Measurements from ENCODE around the gene SERPINC1. TPM values are rescaled to one million over a fixed set of nuclear protein-coding genes. Genes with fewer than 3 reads are reported as not detected.
"Not testable (repeated sequence)": the region's sequence is repeated elsewhere in the genome, so short reads cannot be mapped to it uniquely, and the experiment has no call there.

SERPINC1 gene
- total RNA-seq, result under 1 TPM; 0.35 to 0.77 TPM

DNA sequence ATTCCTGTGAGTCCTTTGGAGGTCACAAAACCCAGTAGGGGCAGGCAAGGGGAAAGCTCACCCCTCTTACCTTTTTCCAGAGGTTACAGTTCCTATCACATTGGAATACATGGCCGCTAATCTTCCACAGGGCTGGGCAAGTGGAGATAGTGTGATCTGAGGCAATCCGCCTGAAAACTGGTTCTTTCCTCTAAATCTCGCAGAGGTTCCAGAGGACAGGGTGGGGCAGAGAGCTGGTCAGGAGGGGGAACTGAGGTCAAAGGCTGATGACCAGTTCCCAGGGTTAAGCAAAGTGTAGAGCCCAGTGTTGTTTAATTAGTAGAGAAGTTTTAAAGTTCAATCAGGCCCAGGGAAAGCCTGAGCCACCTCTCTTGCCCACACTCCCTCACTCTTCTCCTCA, at the start of gene SERPINC1:
Gene SERPINC1, minus strand, starts transcription at position 179 of the 400 bp plus-strand sequence. Its CDS starts 68 bp downstream, at position 111.
- H3K36me3 Mint-ChIP-seq (ENCODE audit: low read depth), result no peaks in the 10 kb centered on the region
- H3K4me1 Mint-ChIP-seq, result no peaks in the 10 kb centered on the region
- no peaks in the 10 kb centered on the region for H3K27me3 Mint-ChIP-seq
- peak within 1 kb of the TSS; percentile 39 for H3K27ac Mint-ChIP-seq
- no peak for ATAC-seq (replicated peaks)
- no peaks in the 10 kb centered on the region for H3K9me3 Mint-ChIP-seq
- no peak within 1 kb of the TSS for H3K4me3 Mint-ChIP-seq

- H3K4me1 Mint-ChIP-seq; H3K4me3 Mint-ChIP-seq; ATAC-seq (replicated peaks); H3K27me3 Mint-ChIP-seq; H3K27ac Mint-ChIP-seq; H3K9me3 Mint-ChIP-seq: not testable (repeated sequence)
- H3K36me3 Mint-ChIP-seq (ENCODE audit: low read depth), result peaks cover 93% of the 10 kb centered on the region
Measured at GRCh38 chr1:173965896-173966295, 48.8 kb upstream of the SERPINC1 start.

- no peak for ATAC-seq (replicated peaks)
- no peaks in the 10 kb centered on the region for H3K27me3 Mint-ChIP-seq
- H3K36me3 Mint-ChIP-seq (ENCODE audit: low read depth), result peaks cover 96% of the 10 kb centered on the region
- no peak overlapping the region for H3K27ac Mint-ChIP-seq
- H3K4me3 Mint-ChIP-seq, result no peak overlapping the region
- no peaks in the 10 kb centered on the region for H3K4me1 Mint-ChIP-seq
- no peaks in the 10 kb centered on the region for H3K9me3 Mint-ChIP-seq
Measured at GRCh38 chr1:173963477-173963876, 46.4 kb upstream of the SERPINC1 start.

- H3K27me3 Mint-ChIP-seq, result no peaks in the 10 kb centered on the region
- H3K4me1 Mint-ChIP-seq, result no peaks in the 10 kb centered on the region
- no peak overlapping the region for H3K4me3 Mint-ChIP-seq
- no peak for ATAC-seq (replicated peaks)
- H3K9me3 Mint-ChIP-seq, result no peaks in the 10 kb centered on the region
- peaks cover 92% of the 10 kb centered on the region for H3K36me3 Mint-ChIP-seq (ENCODE audit: low read depth)
- H3K27ac Mint-ChIP-seq, result peak overlapping the region; percentile 33
Measured at GRCh38 chr1:173960625-173961024, 43.5 kb upstream of the SERPINC1 start.

DNA sequence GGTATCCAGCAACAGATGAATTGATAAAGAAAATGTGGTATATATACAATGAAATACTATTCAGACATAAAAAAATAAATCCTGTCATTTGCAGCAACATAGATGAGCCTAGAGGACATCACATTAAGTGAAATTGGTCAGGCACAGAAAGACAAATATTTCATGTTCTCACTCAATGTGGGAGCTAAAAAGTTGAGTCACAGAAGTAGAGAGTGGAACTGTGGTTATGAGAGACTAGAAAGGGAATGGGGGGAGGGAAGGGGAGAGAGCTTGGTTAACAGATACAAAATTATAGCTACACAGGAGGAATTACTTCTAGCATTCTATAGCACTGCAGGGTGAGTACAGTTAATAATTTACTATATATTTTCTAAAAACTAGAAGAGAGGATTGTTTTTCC, 37.1 kb upstream of the SERPINC1 start:
- peak; percentile 84 for ATAC-seq (replicated peaks)
- Mint-ChIP-seq H3K4me1 (peaks cover 5% of the 10 kb centered on the region), H3K27ac (no peak overlapping the region), H3K9me3 (no peaks in the 10 kb centered on the region), H3K36me3 (ENCODE audit: low read depth) (peaks cover 95% of the 10 kb centered on the region), H3K27me3 (no peaks in the 10 kb centered on the region), H3K4me3 (no peak overlapping the region)

GRCh38 chr1:173948594-173948993, 31.5 kb upstream of the SERPINC1 start:
- Mint-ChIP-seq H3K4me3 (no peak overlapping the region), H3K27me3 (no peaks in the 10 kb centered on the region), H3K9me3 (no peaks in the 10 kb centered on the region), H3K27ac (no peak overlapping the region), H3K4me1 (no peaks in the 10 kb centered on the region), H3K36me3 (ENCODE audit: low read depth) (peaks cover 100% of the 10 kb centered on the region)
- ATAC-seq (replicated peaks), result no peak

DNA sequence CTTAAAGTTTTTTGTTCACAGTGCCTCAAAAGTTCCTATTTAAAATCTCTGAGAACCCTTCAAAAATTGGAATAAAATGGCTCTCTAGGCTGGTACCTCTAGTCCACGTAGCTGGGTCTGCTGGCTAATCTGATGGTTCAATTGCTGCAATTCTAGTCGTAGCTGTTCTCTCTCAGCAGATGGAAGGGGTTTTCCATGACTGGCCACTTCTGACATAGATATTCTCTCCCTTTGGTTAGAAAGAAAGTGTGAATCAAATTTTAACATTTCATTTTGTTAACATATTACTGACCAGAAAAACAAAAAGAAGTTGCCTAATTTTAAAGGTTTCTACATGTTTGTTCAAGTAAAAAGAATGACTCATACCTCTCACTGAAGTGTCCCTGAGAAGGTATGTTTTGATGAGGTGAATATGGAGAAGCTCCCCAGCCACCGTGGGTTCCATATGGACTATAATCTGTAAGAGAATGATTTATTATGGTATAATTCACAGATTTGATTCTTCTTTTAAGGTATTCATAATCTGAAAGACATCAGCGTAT, 29.3 kb upstream of the SERPINC1 start:
- Mint-ChIP-seq H3K36me3 (ENCODE audit: low read depth) (peaks cover 99% of the 10 kb centered on the region), H3K4me3 (no peak overlapping the region), H3K9me3 (no peaks in the 10 kb centered on the region), H3K4me1 (no peaks in the 10 kb centered on the region), H3K27me3 (no peaks in the 10 kb centered on the region), H3K27ac (peak overlapping the region; percentile 50)
- peak; percentile 42 for ATAC-seq (replicated peaks)

DNA sequence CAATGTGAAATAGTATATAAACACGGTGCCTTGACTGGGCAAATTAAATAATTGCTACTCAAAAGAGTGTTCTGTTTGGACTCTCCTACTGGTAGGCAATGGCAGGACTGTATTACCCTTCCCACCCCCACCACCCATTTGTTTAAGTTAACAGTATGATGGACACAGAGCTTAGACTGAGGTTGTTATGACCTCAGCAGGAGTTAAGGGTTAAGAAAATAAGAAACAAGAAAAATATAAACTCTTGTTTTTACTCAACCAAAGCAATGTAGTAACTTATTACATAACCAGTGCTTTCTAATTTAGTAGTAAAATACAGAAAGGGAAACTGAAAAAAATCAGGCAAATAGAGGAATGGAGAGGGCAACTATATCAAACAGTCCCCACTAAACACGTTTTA, 19.9 kb upstream of the SERPINC1 start:
- H3K4me3 Mint-ChIP-seq, result no peak overlapping the region
- H3K27ac Mint-ChIP-seq, result no peak overlapping the region
- peak; percentile 38 for ATAC-seq (replicated peaks)
- peaks cover 94% of the 10 kb centered on the region for H3K36me3 Mint-ChIP-seq (ENCODE audit: low read depth)
- no peaks in the 10 kb centered on the region for H3K27me3 Mint-ChIP-seq
- H3K9me3 Mint-ChIP-seq, result no peaks in the 10 kb centered on the region
- no peaks in the 10 kb centered on the region for H3K4me1 Mint-ChIP-seq

- Mint-ChIP-seq H3K27me3 (no peaks in the 10 kb centered on the region), H3K27ac (no peak overlapping the region), H3K4me3 (no peak overlapping the region), H3K36me3 (ENCODE audit: low read depth) (peaks cover 88% of the 10 kb centered on the region), H3K4me1 (no peaks in the 10 kb centered on the region), H3K9me3 (no peaks in the 10 kb centered on the region)
- peak; percentile 12 for ATAC-seq (replicated peaks)
Measured at GRCh38 chr1:173934440-173934839, 17.3 kb upstream of the SERPINC1 start.

GRCh38 chr1:173930541-173930940, 13.4 kb upstream of the SERPINC1 start:
- not testable (repeated sequence) for H3K4me1 Mint-ChIP-seq; H3K9me3 Mint-ChIP-seq; H3K27me3 Mint-ChIP-seq; ATAC-seq (replicated peaks); H3K27ac Mint-ChIP-seq; H3K4me3 Mint-ChIP-seq
- peaks cover 49% of the 10 kb centered on the region for H3K36me3 Mint-ChIP-seq (ENCODE audit: low read depth)

- Mint-ChIP-seq H3K9me3 (no peaks in the 10 kb centered on the region), H3K27ac (no peak overlapping the region), H3K27me3 (no peaks in the 10 kb centered on the region), H3K36me3 (ENCODE audit: low read depth) (peaks cover 4% of the 10 kb centered on the region), H3K4me1 (peaks cover 5% of the 10 kb centered on the region), H3K4me3 (no peak overlapping the region)
- ATAC-seq (replicated peaks), result no peak
Measured at GRCh38 chr1:173925306-173926242, 8.4 kb upstream of the SERPINC1 start.

DNA sequence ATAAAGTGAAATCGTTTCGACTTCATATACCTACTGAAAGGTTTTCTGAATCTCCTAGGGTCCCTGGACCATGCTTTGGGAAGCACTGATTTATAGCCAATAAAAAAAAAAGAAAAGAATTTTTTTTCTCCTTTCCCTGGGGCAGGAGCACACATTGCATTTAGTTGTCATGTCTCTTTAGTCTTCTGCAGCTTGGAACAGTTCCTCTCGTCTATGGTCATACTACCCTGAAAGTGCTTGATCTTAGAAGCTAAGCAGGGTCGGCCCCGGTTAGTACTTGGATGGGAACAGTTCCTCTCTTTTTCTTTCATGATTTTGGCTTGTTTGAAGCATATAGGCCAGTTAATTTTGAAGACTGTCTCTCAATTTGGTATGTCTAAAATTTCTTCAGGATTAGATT, 3.7 kb upstream of the SERPINC1 start:
- no peak overlapping the region for H3K27ac Mint-ChIP-seq
- no peak for ATAC-seq (replicated peaks)
- H3K4me1 Mint-ChIP-seq, result no peaks in the 10 kb centered on the region
- H3K9me3 Mint-ChIP-seq, result no peaks in the 10 kb centered on the region
- H3K36me3 Mint-ChIP-seq (ENCODE audit: low read depth), result no peaks in the 10 kb centered on the region
- H3K4me3 Mint-ChIP-seq, result no peak overlapping the region
- no peaks in the 10 kb centered on the region for H3K27me3 Mint-ChIP-seq

GRCh38 chr1:173917635-173918493, 737 bp upstream of the SERPINC1 start:
- H3K4me3 Mint-ChIP-seq, result no peak overlapping the region
- ATAC-seq (replicated peaks), result no peak
- H3K27me3 Mint-ChIP-seq, result no peaks in the 10 kb centered on the region
- H3K9me3 Mint-ChIP-seq, result no peaks in the 10 kb centered on the region
- H3K36me3 Mint-ChIP-seq (ENCODE audit: low read depth), result no peaks in the 10 kb centered on the region
- H3K4me1 Mint-ChIP-seq, result no peaks in the 10 kb centered on the region
- H3K27ac Mint-ChIP-seq, result peak overlapping the region; percentile 39

DNA sequence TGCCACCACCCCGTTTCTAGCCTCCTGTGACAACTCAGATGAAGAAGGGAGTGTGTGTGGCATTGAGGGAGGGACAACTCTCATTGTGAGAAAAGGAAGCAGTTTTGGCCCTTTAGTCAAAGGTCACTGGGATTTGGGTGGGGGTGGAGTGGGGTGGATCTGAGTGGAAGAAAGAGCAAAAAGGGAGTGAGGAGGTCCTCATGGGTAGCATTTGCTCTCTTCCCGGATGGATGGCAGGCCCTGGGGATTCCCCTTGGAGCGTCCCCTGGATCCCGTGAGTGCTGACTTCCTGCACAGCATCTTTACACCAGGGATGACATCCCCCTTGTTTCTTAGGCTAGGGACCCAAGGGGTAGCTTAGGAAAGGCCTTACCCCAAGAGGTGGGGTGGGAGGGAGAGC, 460 bp downstream of the SERPINC1 start:
- Mint-ChIP-seq H3K9me3 (no peaks in the 10 kb centered on the region), H3K27ac (no peak overlapping the region), H3K4me1 (no peaks in the 10 kb centered on the region), H3K4me3 (no peak overlapping the region), H3K27me3 (no peaks in the 10 kb centered on the region), H3K36me3 (ENCODE audit: low read depth) (no peaks in the 10 kb centered on the region)
- ATAC-seq (replicated peaks), result no peak

All from activated T-helper 17 cell treated with anti-CD3 and anti-CD28 coated beads, Interleukin-2, amount 50 U/mL, for 72 hours (primary cell).